DOHH2 (cell line): Measurements from ENCODE around the gene ZNF714.

Source experiments
- CTCF ChIP-seq: fragments of 200-600 bp; sonication (generic); IDR thresholded peaks from one replicate; pipeline ENCODE4 v1.5.1; 2014; ENCODE audit warnings: antibody characterized with exemption, mild to moderate bottlenecking, low read depth, low read length; ENCODE audit not compliant: poor library complexity, severe bottlenecking
- EZH2phosphoT487 ChIP-seq: fragments of 200-600 bp; sonication (generic); IDR thresholded peaks from 2 replicates; pipeline ENCODE4 v1.6.1; 2017; ENCODE audit warnings: borderline replicate concordance, mild to moderate bottlenecking, antibody characterized with exemption, low read length, moderate library complexity, mixed read lengths

- TF ChIP-seq CTCF, result no peak
- TF ChIP-seq EZH2phosphoT487, result no peak
These were observed 52.9 kb downstream of the ZNF714 start for GRCh38 chr19:21134934-21135366.
